ENCODE data around the gene TMEM18. TPM values are rescaled to one million over a fixed set of nuclear protein-coding genes. Genes with fewer than 3 reads are reported as not detected.

The TMEM18 gene
- total RNA-seq, 1 donor from 2014 or later: 19.8 TPM

DNA sequence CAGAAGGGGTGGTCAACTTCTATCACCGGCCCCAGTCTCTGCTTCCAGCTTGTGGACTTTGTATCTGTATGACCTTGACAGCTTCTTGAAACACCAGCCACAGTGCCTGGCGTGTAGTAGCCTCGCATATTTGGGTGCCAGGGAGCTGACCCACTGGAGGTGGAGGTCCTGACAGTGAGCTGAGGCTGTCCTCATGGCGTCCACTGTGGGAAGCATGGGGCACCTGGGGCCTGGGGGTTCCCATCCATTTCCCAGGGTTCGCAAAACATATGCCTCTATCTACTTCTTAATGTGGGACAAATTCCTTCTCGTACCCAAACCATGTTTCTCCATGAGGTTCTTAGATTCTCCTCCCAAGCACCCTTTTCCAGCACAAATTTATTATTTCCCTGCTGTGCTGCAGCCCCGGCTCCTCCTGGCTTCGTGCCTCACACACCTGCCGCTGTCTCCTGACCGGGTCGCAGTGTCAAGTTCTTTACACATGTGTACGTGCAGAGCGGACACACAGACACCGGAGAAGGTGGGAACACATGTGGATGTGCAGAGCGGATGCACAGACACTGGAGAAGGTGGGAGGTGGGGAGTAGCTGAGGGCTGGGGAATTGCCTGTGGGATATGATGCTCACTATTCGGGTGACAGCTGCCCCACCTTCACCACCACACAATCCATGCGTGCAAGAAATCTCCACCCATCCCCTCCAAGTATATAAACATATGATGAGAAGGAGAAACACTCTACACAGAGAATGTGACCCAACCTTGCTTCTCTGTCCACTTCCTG lies 23.4 kb downstream of the TMEM18 start:
- DNase-seq (ENCODE audit: low spot score): peak; percentile 71

DNA sequence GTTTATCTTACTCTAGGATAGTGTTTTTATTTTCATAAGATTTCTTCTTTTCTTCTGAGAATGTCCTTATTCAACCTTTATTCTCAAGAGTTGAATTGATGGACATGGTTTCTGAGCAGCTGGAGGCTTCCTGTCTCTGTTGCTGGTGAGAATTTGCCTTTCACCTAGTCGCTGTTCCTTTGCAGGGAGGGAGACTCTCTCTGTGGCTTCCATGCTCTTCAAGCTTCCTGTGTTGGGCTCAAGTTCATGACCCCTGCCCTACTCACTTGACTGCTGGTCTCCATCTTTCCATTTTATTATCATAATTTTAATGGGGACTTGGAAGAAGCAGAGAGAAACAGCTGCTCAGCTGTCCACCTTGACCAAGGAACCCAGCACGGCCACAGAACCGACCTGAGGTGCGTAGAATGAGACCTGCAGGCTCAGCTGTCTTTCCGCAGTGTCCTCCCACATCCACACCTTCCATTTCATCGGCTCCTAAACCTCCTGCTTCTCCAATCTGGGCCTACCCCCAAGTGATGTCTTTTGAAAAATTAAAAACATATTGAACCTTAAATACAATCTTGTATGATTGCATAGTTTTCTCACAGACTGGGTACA lies 24.2 kb downstream of the TMEM18 start:
- DNase-seq (ENCODE audit: low spot score): peak; percentile 37

DNA sequence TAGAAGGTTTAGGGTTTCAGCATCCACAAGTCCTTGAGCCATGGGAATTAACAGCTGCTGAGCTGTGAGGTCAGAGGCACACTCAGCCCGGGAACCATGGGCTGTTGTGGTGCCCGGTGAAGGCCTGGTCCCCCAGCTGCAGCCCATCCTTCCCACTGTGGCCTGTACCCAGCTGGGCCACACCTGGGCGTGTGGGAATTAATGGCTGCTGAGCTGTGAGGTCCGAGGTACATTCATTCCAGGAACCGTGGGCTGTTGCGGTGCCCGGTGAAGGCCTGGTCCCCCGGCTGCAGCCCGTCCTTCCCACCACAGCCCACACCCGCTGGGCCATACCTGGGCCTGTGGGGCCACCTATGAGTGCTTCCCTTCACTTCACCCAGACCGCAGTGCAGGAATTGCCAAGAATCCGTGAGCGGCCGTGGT lies 25.2 kb downstream of the TMEM18 start:
- peak; percentile 74 for DNase-seq (ENCODE audit: low spot score)

DNA sequence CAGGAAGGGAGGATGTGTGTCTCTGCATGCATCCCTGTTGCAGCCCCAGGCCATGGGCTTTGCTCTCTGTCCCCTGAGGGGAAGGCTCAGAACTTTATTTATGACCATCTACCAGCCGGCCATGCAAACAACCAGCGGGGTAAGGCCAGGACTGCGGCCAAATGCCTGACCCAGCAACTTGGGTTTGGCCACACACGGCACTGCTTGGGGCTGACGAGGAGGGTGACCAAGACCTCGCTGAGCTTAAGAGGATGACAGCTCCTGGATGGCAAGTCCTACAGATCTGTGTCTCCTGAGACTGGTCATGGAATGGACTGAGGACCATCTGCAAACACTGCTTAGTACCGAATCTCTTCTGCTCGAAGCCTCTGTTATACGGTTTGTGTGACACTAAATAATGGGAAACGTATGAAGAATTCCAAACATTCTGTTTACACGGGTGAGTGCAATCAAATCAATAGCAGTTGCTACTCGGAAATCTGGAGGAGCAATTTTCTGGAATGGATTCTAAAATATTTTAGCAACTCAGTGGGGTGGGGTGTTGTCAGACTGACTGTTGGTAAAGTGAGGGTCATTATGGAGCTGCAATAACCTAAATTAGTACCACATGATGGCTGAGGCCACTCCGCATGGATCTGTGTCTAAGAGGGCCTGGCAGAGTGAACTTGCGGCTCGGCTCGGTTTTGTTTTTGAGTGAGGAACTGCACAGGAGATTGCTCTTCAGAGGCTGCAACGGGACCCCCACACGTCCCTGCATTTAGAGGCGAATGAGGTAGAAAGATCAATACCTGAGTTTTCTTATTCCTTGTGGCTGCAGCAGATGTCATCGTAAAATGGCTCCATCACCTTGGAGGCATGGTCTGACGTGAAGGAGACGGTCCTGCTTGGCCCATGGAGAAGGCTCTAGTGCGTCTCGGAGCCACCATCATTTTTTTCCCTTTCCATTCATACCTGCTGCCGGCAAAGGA lies 26.6 kb downstream of the TMEM18 start:
- peak; percentile 86 for DNase-seq (ENCODE audit: low spot score)

DNA sequence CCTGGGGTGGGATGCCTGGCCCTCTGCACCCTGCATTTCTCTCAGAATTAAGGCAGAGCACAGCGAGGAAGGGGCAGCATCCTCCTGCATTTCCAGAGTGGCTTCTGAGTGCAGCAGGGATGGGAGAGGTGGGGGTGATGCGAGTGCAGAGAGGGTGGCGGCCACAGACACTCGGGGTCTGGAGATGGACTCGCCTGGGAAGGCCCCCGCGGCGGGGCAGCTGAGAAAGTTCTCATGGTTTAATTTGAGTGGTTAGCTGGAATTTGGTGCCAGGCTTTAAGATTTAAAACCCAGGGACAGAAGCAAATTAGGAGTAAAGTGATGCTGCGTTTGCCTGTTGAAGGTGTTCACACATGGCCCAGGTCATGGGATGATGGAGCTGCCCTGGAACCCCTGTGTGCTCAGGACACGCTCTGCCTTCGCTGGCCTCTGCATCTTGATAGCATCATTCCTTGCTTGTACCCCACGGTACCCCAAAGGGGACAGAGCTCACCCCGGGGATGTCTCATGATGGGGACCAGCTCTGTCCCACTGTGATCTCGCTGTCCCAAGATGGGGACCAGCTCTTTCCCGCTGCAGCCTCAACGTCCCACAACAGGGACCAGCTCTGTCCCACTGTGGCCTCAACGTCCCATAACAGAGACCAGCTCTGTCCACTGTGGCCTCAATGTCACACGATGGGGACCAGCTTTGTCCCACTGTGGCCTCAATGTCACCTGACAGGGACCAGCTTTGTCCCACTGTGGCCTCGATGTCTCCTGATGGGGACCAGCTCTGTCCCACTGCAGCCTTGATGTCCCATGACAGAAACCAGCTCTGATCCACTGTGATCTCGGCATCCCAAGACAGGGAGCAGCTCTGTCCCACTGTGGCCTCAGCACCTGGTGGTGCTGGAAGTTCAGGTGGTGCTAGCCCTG lies 27.5 kb downstream of the TMEM18 start:
- peak; percentile 74 for DNase-seq (ENCODE audit: low spot score)

DNA sequence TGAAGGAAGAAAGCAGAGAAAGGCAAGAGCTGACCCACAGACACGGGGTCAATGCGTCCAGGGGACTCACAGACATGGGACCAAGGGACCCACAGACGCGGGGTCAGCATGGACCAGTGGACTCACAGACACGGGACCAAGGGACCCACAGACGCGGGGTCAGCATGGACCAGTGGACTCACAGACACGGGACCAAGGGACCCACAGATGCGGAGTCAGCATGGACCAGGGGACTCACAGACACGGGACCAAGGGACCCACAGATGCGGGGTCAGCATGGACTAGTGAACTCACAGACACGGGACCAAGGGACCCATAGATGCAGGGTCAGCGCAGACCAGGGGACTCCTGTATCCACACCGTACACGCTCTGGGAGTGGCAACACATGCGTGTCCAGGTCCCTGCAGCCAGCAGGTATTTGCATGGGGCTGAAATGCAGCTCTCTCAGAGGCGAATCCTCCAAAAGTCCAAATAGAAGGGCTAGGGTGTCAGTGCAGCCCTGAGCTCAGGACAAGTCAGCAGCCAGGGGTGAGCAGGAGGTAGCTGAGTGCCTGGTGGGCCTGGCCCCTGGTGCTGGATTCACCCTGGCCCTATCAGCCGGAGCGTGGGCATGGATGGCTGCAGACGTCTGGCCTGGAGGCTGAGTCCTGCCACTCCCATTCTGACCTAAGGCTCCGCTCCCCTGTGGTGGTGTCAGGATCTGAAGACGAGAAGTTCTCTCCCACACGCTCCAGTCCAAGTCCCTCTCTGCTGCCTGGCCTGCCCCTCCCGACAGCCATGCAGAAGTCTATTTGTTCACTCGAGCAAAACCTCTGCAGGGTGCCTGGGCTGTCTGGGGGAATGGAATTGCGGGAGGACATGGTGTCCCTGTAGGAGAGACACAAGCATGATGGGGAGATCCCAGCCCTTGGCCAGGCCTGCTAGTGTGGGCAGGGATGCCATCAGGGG lies 28.5 kb downstream of the TMEM18 start:
- DNase-seq (ENCODE audit: low spot score): peak; percentile 35

DNA sequence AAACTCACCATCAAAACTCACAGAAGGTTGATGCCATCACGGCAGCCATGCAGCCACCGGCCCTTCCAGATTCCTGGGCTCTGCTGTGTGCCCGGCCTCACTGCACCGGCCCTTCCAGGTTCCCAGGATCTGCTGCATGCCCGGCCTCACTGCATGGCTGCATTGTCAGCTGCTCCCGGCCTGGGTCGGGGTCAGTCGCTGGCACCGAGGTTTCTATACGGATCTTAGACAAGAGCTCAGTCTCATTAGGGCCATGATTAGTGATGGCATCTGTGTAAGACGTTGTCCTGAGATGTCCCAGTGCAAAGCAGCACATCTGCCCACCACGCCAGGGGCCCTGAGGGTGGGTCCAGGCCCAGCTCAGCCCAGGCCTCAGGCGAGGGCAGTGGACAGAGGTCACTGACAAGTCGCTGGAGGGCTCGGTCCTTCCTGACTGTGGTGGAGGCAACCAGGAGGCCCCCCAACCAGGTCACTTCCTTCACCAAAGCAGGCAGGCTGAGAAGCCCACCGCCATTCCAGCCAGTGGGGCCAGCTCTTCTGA lies 29.4 kb downstream of the TMEM18 start:
- DNase-seq (ENCODE audit: low spot score): peak; percentile 87

DNA sequence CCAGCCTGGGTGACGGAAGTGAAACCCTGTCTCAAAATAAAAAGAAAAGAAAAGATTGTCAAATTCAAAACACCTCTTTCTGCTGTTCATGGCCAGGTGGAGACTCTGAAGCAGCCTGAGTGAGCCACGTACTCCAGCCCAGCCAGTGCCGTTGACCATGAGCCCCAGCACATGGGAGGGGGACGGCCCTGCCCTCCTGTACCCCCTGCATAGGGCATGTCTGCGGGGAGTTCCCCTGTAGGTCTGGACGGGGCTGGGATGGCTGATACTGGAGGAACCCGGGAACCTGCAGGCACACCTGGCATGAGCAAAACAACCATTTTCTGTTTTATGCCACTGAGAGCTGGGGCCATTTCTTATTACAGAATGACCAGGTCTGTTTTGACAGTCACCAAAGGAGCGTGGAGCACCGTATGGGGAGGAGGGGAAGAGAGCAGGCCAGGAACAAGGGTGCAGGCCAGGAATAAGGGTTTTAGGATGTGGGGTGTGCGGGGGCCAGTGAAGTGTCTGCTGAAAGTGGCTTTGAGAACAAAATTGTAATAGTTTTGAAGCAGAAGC lies 30.1 kb downstream of the TMEM18 start:
- no peak for DNase-seq (ENCODE audit: low spot score)

DNA sequence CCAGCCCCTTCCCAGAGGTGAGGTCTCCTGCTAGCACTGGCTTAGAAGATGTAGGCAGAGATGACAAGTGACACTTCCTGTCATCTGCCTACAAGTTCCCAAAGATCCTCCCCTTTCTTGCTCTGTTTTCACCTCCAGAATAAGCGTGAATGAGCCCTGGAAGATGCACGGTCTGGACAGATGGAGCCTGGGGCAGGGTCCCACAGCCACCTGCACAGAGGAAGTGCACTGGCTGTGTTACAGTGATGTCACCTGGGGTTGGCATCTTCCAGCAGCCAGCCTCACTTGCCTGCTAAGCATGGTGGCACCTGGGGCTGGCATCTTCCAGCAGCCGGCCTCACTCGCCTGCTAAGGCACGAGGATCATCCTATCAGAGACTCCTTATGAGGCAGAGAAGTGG lies 32.3 kb downstream of the TMEM18 start:
- no peak for DNase-seq (ENCODE audit: low spot score)

DNA sequence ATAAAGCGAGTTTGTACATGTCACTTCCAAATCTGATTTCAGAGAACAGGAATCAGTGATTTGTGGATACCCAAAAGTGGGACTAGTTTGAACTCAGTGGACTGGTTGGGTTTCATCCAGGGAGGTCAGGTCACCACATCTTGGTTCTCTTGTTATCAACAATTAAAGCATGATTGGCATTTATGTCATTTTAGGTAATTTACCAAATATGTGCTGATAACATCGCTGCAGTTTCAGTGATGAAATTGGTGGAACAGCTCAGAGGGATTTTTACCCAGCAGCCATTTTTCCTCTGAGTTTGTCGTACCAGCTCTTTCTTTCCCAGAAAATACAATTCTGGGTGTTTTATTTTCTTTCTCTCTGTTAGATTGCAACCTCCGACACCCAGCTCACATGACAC lies 33.4 kb downstream of the TMEM18 start:
- DNase-seq (ENCODE audit: low spot score): no peak

DNA sequence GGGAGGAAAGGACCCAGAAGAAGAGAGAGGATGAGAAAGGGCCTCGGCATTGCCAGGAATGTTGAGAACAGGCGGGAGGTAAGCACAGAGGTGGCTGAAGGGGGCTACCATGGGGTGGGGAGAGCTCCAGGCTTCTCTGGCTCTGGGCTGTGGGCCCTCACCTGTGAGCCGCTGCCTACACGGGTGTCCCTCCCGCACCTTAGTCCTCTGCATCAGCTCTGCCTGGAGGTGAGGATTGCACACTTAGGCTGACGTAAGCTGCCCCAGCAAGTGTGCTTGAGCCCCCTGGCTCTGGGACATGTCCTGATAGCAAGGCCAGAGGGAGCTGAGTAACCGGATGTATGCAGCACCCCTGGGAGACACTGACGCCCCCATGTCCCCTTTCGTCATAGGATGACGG lies 33.9 kb downstream of the TMEM18 start:
- DNase-seq (ENCODE audit: low spot score): no peak

DNA sequence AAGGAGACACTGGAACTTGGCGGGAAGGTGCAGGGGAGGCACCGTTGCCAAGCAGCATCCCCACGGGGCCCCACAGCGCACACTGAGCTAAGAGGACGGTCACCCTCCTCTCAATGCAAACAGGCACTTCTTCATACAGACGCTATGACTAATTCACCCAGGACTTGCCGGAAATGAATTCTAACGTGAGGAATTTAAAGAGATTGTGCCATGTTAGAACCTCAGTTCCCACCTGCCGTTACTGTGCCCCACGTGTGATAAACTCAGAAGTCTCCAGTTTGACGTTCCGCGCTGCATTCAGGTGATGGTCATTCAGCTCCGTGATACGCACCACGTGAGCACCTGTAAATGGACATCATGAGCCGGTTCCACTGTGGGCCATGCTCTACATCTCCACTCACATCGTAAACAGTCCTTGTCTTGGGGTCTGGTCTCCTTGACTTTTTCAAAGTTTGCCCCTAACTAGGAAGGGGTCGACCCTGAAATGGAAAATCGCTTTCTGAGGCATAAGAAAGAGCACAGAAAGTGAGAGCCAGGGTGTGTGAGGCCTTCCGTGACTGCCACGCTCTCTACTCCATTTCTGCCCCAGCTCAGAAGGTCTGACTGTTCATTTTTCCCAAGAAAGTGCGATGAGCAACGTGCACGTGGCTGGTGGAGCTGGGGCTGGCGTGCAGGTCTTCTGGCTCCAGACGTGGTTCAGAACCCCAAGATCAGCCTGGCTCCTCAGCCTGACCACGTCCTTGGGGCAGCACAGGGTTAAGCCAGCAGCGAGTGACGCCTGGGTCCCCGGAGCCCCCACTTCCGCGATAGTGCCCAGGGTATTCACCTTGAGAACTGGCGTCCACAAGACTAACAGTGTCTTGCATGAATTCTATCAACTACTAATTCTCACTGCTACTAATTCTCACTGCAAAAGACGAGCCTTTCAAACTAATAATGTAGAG lies 35.1 kb downstream of the TMEM18 start:
- DNase-seq (ENCODE audit: low spot score): peak; percentile 37

DNA sequence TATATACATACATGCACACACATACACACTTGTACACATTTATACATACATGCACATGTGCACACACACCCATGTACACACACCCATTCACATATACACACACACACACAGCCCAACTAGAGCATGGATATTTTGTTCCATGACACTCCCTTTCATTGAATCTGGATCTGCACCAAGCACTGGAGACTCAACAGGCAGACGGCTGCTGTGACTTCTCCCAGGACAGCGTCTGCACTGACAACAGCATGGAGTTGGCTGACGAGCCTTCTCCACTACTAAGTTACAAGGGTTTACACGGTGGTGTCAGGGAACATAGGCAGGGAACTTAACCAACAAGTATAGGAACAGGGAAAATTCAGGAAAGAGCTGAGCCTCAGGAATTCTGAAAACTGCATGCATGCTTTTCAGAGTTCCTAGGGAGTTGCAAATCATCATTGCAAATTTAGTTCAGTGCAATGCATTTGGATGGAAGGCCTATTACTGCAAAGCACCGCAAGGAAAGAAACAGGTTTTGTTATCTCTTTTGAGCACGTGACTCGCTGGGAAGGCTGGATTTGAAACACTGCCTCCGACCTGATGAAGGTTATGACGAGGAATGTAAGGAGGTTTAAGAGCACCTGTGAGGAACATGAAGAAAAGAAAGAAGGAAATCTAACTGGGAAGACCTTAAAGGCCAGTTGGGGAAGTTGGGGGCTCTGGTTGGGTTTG lies 35.9 kb downstream of the TMEM18 start:
- no peak for DNase-seq (ENCODE audit: low spot score)

DNA sequence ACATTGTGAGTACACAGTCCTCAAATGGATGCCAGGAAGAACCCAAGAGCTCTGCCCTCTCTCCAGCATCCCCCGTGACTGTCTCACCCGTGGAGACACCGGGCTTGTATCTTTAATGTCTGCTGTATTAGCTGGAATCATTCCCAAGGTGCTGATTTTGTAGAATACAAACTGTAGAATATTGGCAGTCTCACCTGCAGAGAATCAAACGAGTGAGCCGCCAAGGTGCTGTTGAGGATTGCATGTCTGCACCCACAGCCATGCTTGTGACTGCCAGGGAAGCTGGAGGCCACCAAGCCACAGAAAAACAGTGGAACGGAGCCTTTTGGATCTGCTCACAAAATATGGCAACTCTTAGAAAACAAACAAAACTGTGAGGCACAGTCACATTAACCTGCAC lies 37.5 kb downstream of the TMEM18 start:
- DNase-seq (ENCODE audit: low spot score): no peak

DNA sequence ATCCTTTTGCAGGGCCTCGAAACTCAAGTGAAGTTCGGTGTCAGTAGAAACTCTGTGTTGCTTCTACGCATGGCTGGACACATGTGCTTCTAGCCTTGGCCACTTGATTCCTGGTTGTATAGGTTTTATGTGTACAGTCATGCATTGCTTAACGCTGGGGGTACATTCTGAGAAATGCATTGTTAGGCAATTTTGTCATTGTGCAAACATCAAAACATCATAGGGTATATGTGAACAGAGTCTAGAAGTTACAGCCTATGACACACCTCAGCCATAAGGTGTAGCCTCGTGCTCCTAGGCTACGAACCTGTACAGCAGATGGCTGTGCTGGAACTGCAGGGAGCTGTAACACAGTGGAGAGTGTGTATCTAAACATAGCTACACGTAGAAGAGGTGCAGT lies 39.4 kb downstream of the TMEM18 start:
- no peak for DNase-seq (ENCODE audit: low spot score)

DNA sequence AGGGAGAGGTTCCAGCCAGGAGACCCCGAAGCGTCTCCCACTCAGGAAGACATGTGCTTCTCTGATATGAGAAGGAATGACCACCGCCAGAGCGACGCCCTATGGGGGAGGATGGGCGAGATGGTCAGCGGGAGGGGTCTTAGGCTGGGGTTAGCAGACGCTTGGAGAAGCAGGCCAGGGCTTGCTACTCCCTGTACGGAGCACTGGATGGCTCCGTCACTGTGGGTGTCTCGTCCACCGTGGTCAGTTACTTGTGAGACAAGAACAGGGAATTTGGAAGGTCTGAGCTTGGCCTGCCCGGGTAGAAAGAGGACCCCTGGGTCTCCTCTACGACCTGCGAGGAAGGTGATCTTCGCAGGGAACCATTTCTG lies 39.8 kb downstream of the TMEM18 start:
- no peak for DNase-seq (ENCODE audit: low spot score)

All from mesenteric fat pad (tissue), 1 donor.